HPDE6-E6E7 (cell line): ENCODE measurements around the gene PUSL1.
A peak's percentile ranks its signal among the peaks of the same experiment; 100 is the strongest.

Experiments
- DNase-seq: peaks from one replicate; pipeline ENCODE4 v3.0.0; 2011; ENCODE audit warnings: missing footprints; ENCODE audit errors: extremely low spot score

Gene PUSL1

GRCh38 chr1:1295154-1295923 lies 13.1 kb upstream of the PUSL1 start:
- DNase-seq = no peak

DNA sequence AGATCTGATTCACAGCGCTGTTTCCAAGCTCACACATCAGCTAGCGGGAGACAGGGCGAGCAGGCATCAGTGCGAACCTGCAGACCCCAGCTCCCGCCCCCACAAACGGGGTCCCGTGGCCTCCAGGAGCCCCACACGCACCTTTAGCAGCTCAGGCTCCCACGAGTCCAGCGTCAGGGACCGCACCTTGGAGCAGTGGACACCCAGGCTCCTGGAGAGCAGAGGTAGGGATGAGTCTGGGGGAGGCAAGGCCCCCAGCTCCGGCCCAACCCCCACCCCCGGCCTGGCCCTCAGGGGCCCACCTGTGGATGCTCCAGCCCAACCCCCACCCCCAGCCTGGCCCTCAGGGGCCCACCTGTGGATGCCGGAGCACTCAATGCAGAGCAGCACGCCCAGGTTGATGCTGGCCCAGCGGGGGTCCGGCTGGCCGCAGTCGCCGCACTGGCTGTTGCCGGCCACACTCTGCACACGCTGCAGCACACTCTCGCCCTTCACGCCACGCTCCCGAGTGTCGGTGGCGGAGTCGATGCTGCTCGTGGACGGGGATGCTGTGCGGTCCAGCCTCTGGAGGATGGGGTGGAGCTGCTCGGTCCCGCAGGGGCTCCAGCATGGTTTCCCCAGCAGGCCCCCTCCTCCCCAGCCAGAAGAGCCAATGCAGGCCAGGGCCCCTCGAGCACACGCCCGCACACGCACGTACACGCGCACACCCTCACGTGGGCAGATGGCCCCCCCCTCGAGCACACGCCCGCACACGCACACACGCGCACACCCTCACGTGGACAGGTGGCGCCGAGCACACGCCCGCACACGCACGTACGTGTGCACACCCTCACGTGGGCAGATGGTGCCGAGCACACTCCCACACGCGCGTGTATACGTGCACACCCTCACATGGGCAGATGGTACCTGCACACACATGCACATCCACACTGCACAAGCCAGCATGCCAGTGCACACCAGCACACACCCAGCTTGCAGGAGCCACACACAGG lies 12.0 kb upstream of the PUSL1 start:
- no peak for DNase-seq

- no peak for DNase-seq
Measured at GRCh38 chr1:1297802-1298424, 10.5 kb upstream of the PUSL1 start.

GRCh38 chr1:1298861-1299685 lies 9.3 kb upstream of the PUSL1 start:
- no peak for DNase-seq

- no peak for DNase-seq
Measured at GRCh38 chr1:1299686-1300351, 8.6 kb upstream of the PUSL1 start.

DNA sequence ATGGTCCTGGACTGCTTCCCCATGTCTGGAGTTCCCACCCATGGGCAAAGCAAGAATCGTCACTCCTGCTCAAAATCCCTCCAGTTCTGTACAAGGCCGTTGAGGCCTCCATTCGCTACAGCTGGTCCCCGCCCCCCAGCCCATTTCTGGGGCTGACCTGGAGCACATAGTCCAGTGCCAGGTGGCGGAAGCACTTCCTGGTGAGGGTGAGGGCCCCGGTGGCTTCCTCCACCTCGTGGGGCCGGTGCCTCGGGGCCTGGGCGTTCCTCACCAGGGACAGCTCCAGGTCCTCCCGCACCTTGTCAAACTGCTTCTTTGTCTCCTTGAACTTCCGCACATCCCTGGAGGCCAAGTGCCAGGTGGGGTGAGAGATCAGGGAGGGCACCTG lies 8.1 kb upstream of the PUSL1 start:
- no peak for DNase-seq

GRCh38 chr1:1302006-1302430 lies 6.4 kb upstream of the PUSL1 start:
- DNase-seq = no peak

GRCh38 chr1:1302951-1303509 lies 5.4 kb upstream of the PUSL1 start:
- no peak for DNase-seq

- DNase-seq = no peak
Measured at GRCh38 chr1:1303736-1304135, 4.7 kb upstream of the PUSL1 start.

DNA sequence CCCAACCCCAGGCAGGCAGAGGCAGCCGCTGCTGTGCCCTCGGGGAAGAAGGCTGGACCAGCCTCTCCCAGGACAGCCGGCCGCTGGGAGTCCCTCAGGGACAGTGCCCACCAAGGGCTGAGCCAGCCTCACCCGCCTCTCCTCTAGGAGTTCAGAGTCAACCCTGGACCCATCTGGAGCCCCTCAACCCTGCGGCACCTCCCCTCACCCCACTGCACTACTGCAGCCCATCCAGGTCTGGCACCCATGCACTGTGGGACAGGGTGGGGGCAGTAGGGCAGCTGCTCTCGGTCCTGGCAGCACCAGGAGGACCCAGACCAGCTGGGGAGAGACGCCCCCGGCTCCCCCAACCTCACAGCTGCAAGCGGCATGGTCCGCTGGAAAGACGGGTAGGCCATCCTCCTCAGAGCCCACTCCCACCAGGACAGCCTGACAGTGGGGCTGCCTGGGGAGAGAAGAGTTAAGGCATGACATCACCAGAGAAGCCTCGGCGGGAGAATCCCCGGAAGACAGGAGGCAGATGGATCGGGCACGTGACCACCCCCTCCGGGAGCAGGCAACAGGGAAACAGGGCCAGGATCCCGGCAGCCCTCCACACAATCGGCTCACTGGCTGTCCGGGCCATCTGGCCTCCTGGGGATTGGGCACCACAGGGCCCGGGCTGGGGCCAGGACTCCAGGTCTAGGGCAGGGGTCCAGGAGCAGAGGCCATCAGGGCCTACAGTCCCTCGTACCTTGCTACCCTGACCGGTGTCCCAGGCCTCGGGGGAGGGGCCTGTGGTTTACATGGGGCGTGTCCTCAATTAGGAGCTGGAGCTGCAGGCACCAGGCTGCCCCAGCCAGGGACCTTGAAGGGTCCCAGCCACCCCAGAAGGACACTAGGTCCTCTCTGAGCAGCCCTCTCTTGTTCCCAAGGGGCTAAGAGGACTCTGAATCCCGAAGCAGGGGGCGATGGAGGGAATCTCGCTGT lies 3.8 kb upstream of the PUSL1 start:
- peak; percentile 73 for DNase-seq

DNA sequence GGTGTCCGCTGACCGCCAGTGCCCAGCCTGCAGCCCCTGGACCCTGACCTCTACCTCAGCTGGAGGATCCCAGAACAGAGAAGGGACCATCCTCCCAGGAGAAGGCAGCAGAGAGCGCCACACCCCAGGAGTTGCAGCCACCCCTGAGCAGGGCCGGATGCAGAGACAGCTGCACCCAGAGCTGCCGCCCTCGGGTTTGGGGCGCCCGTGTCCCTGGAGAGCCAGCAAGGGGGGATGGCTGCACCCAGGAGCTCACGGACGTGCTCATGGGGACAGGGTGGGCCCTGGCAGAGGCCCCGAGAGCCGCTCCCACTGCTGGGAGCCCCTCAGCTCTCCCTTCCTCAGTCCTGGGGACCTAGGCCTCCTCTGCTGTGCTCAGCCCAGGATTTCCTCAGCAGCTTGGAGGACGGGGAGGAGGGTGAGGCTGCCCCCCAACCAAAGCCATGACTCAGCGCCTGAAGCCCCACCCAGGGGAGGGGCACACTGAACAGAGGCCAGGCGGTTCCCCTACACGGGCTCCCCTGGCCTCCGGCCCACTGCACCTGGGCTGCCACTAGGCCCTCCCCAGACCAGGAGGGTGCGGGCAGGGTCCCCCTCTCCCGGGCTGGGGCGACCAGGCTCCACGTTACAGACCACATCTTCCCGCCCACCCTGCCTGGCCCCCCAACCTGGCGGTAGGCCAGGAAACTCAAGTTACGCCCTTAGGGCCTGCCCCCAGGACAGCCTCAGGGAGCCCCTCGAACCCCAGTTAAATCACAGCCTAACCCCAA lies 2.9 kb upstream of the PUSL1 start:
- DNase-seq = peak; percentile 78

GRCh38 chr1:1306070-1306660 lies 2.2 kb upstream of the PUSL1 start:
- DNase-seq = no peak

DNA sequence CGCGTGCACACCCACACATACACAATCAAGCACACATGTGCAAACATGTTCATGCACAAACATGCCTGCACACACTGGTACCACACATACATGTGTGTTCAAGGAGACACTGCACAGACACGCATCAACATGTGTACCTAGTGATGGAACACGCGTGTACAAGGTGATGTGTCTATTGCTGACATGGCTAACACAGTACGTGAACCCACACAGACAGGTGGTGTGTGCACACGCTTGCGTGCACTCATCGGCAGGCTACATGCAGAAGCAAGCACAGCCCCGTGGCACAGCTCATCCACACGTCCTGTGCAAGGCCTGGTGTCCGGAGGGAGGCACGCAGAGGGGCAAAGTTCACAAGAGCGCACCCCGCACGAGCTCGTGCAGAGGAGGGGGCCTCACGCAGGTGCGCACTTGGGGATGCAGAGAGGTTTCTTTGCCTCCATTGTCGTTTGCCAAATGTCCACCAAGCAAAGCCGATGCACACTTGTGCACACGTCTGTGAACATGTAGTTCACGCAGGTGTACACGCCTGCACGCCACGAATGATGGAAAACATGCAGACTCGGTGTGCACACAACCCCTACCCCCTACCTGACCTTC lies 1.6 kb upstream of the PUSL1 start:
- DNase-seq = no peak

GRCh38 chr1:1307261-1307922 lies 1.0 kb upstream of the PUSL1 start:
- DNase-seq = no peak

DNA sequence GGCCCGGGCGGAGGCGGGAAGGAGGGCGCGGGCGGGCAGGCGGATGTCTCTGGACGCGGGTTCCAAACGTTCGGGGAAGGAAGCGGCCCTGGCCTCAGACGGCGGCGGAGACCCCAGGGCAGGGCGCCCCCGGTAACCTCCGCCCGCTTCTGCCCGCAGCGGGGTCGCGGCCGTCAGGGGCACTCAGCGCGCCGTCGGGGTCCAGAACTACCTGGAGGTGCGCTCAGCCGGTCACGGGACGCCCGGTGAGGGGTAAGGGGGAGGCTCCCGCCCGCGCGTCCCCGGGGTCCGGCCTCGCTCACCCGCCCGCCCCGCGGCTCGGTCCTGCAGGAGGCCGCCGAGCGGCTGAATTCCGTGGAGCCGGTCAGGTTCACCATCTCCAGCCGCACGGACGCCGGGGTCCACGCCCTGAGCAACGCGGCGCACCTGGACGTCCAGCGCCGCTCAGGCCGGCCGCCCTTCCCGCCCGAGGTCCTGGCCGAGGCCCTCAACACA lies 406 bp downstream of the PUSL1 start:
- DNase-seq = no peak

GRCh38 chr1:1309251-1310108 lies 1.1 kb downstream of the PUSL1 start:
- DNase-seq = no peak
